ENCODE results near the gene FAM163B. TPM values are rescaled to one million over a fixed set of nuclear protein-coding genes. Genes with fewer than 3 reads are reported as not detected.

FAM163B gene
- total and polyA plus RNA-seq, 4 donors = 2.1 to 4.0 (median 3.4) TPM

GRCh38 chr9:133639613-133640012, 30.4 kb upstream of the FAM163B start:
- H3K4me3 ChIP-seq (ENCODE audit: low read depth in 1 of 3, low read length in 3 of 3) = no peak overlapping the region
- TF ChIP-seq, protein P1, sequence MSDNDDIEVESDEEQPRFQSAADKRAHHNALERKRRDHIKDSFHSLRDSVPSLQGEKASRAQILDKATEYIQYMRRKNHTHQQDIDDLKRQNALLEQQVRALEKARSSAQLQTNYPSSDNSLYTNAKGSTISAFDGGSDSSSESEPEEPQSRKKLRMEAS (IDR thresholded peaks at IDR 0.05) = no peak
- TF ChIP-seq, protein P2, sequence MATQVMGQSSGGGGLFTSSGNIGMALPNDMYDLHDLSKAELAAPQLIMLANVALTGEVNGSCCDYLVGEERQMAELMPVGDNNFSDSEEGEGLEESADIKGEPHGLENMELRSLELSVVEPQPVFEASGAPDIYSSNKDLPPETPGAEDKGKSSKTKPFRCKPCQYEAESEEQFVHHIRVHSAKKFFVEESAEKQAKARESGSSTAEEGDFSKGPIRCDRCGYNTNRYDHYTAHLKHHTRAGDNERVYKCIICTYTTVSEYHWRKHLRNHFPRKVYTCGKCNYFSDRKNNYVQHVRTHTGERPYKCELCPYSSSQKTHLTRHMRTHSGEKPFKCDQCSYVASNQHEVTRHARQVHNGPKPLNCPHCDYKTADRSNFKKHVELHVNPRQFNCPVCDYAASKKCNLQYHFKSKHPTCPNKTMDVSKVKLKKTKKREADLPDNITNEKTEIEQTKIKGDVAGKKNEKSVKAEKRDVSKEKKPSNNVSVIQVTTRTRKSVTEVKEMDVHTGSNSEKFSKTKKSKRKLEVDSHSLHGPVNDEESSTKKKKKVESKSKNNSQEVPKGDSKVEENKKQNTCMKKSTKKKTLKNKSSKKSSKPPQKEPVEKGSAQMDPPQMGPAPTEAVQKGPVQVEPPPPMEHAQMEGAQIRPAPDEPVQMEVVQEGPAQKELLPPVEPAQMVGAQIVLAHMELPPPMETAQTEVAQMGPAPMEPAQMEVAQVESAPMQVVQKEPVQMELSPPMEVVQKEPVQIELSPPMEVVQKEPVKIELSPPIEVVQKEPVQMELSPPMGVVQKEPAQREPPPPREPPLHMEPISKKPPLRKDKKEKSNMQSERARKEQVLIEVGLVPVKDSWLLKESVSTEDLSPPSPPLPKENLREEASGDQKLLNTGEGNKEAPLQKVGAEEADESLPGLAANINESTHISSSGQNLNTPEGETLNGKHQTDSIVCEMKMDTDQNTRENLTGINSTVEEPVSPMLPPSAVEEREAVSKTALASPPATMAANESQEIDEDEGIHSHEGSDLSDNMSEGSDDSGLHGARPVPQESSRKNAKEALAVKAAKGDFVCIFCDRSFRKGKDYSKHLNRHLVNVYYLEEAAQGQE (IDR thresholded peaks at IDR 0.05) = no peak
- no peak for TF ChIP-seq HNF4A (conservative IDR thresholded peaks at IDR 0.05)
- no peak for TF ChIP-seq ATF3 (IDR thresholded peaks at IDR 0.05)
- no peak for TF ChIP-seq ZBTB33 (IDR thresholded peaks at IDR 0.05)
- no peak for TF ChIP-seq GABPA (IDR thresholded peaks at IDR 0.05 in 1 of 2, conservative IDR thresholded peaks at IDR 0.05 in 1 of 2)
- TF ChIP-seq NR2F2 (IDR thresholded peaks at IDR 0.05) = no peak
- TF ChIP-seq TAF1 (conservative IDR thresholded peaks at IDR 0.05) = no peak
- TF ChIP-seq CTCF (IDR thresholded peaks at IDR 0.05; ENCODE audit: low read depth, low read length, missing input control) = no peak
- no peak for TF ChIP-seq RXRA (IDR thresholded peaks at IDR 0.05)
- no peak for TF ChIP-seq FOXA1 (IDR thresholded peaks at IDR 0.05)
- no peak for TF ChIP-seq HNF4G (IDR thresholded peaks at IDR 0.05)
- TF ChIP-seq YY1 (IDR thresholded peaks at IDR 0.05) = no peak
- no peak for TF ChIP-seq RAD21 (IDR thresholded peaks at IDR 0.05)
- H3K27ac ChIP-seq (ENCODE audit: low read depth in 1 of 2, low read length in 2 of 2) = no peak overlapping the region
- WGBS = 79% methylated on average over 8 of the region's 8 CpGs
- H3K36me3 ChIP-seq (ENCODE audit: control insufficient read depth in 4 of 4, insufficient read depth in 3 of 4, low read depth in 1 of 4, low read length in 3 of 4) = no peaks in the 10 kb centered on the region
- no peaks in the 10 kb centered on the region for H3K4me1 ChIP-seq (ENCODE audit: control insufficient read depth in 4 of 4, insufficient read depth in 4 of 4, low read length in 3 of 4)
- no peaks in the 10 kb centered on the region for H3K27me3 ChIP-seq (ENCODE audit: control insufficient read depth in 4 of 4, insufficient read depth in 4 of 4, low read length in 3 of 4)
- DNase-seq (ENCODE audit: low spot score) = no peak
- H3K9ac ChIP-seq (ENCODE audit: low read depth in 1 of 2, low read length in 2 of 2) = no peak overlapping the region
- no peaks in the 10 kb centered on the region for H3K9me3 ChIP-seq (ENCODE audit: control insufficient read depth in 4 of 4, low read length in 3 of 4)

DNA sequence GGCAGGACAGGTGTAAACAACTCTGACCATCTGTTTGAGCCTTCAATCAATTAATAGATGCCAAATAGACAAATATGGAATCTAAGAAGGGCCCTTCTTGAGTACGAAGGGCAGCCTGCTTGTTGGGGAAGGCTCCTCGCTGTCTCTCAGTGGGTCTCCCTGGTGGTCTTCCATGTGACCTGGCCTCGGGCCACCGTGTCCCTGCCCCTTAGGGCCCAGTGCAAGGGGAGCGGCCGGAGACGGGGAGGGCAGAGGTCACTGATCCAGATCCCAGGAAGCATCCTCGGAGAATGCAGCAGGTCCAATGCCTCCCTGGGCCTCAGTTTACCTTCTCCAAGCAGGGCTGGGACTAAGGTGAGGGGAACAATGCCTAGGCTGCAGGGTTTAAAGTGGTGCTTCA, 29.5 kb upstream of the FAM163B start:
- H3K9ac ChIP-seq (ENCODE audit: low read depth in 1 of 2, low read length in 2 of 2) = no peak overlapping the region
- no peaks in the 10 kb centered on the region for H3K27me3 ChIP-seq (ENCODE audit: control insufficient read depth in 4 of 4, insufficient read depth in 4 of 4, low read length in 3 of 4)
- 59% methylated on average over 8 of the region's 8 CpGs for WGBS
- no peaks in the 10 kb centered on the region for H3K9me3 ChIP-seq (ENCODE audit: control insufficient read depth in 4 of 4, low read length in 3 of 4)
- H3K27ac ChIP-seq (ENCODE audit: low read depth in 1 of 2, low read length in 2 of 2) = no peak overlapping the region
- no peaks in the 10 kb centered on the region for H3K4me1 ChIP-seq (ENCODE audit: control insufficient read depth in 4 of 4, insufficient read depth in 4 of 4, low read length in 3 of 4)
- no peak for DNase-seq (ENCODE audit: low spot score)
- no peak overlapping the region for H3K4me3 ChIP-seq (ENCODE audit: low read depth in 1 of 3, low read length in 3 of 3)
- no peaks in the 10 kb centered on the region for H3K36me3 ChIP-seq (ENCODE audit: control insufficient read depth in 4 of 4, insufficient read depth in 3 of 4, low read depth in 1 of 4, low read length in 3 of 4)
- TF ChIP-seq HNF4G (IDR thresholded peaks at IDR 0.05) (no peak), GABPA (IDR thresholded peaks at IDR 0.05 in 1 of 2, conservative IDR thresholded peaks at IDR 0.05 in 1 of 2) (no peak), RAD21 (IDR thresholded peaks at IDR 0.05) (no peak), JUND (IDR thresholded peaks at IDR 0.05) (no peak), SP1 (IDR thresholded peaks at IDR 0.05) (no peak), YY1 (IDR thresholded peaks at IDR 0.05) (no peak), FOXA2 (IDR thresholded peaks at IDR 0.05) (no peak), ATF3 (IDR thresholded peaks at IDR 0.05) (no peak), FOXA1 (IDR thresholded peaks at IDR 0.05) (no peak), CTCF (IDR thresholded peaks at IDR 0.05; ENCODE audit: low read depth, low read length, missing input control) (no peak), RXRA (IDR thresholded peaks at IDR 0.05) (no peak)
- TF ChIP-seq, protein P1 (IDR thresholded peaks at IDR 0.05) = no peak

All from liver (tissue), 9 donors.